Measurements from ENCODE around the gene PELI2. TPM values are rescaled to one million over a fixed set of nuclear protein-coding genes. Genes with fewer than 3 reads are reported as not detected.

The PELI2 gene, protein sequence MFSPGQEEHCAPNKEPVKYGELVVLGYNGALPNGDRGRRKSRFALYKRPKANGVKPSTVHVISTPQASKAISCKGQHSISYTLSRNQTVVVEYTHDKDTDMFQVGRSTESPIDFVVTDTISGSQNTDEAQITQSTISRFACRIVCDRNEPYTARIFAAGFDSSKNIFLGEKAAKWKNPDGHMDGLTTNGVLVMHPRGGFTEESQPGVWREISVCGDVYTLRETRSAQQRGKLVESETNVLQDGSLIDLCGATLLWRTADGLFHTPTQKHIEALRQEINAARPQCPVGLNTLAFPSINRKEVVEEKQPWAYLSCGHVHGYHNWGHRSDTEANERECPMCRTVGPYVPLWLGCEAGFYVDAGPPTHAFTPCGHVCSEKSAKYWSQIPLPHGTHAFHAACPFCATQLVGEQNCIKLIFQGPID
- total RNA-seq = 1 to 10 TPM; 3.2 to 5.7 TPM

DNA sequence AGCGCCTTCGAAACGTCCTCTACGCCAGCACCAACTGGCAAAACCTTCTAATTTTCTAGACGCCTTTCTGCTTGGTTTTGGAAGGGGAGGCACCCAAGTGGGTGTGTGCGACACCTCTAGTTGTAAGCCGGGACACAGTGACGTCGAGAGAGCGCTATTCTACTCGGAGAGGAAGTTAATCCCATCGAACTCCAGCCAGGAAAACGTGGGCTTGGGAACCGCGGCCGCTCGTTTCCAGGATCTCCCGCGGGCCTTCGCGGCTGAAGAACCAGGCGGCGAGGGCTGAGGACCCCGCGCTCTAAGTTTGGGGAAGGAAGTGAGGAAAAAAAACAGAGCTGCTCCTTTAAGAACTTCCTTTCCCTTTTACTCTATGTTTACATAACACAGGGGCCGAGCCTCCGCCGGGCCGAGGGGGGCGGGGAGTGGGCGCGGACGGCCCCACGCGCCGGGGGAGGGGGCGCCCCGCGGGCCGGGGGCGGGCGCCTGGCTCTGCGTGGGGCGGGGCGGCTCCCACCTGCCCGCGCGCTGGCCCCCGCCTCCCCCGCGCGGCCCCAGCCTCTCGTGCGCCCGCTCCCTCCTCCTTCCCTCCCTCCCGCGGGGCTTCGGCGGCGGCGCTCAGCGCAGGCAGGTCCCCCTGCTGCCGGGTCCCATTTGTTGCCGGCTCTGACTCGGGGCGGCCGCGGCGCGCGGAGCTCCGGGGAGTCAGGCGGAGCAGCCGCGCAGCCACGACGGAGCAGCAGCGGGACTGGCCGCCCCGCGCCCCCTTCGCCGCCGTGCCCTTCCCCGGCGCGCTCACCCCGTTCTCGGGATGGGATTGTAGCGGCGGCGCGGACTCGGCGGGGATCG is at the start of gene PELI2:
PELI2 (plus strand) TSS at position 647 of the 846 bp plus-strand sequence. CDS start 250 bp downstream, outside the sequence.
- no peaks in the 10 kb centered on the region for H3K36me3 Mint-ChIP-seq
- ATAC-seq (ENCODE audit: low read depth) (peak; percentile 81), DNase-seq (peak; percentile 79)
- H3K27ac Mint-ChIP-seq = peak within 1 kb of the TSS; percentile 18
- H3K9me3 Mint-ChIP-seq = no peaks in the 10 kb centered on the region
- peaks cover 43% of the 10 kb centered on the region for H3K27me3 Mint-ChIP-seq
- POLR2A ChIA-PET = interaction anchor here (0.5 to 1.0 kb wide), 2 partner anchors 11 to 633 kb away, joined by 4 read pairs; no protein-coding TSS in a partner anchor
- peaks cover 17% of the 10 kb centered on the region for H3K4me1 Mint-ChIP-seq
- peak within 1 kb of the TSS; percentile 88 for H3K4me3 Mint-ChIP-seq

- Mint-ChIP-seq H3K4me3 (no peak overlapping the region), H3K36me3 (no peaks in the 10 kb centered on the region), H3K9me3 (peaks cover 2% of the 10 kb centered on the region), H3K4me1 (no peaks in the 10 kb centered on the region), H3K27ac (no peak overlapping the region), H3K27me3 (peaks cover 6% of the 10 kb centered on the region)
- ATAC-seq (ENCODE audit: low read depth) (no peak), DNase-seq (no peak)
- POLR2A ChIA-PET = no interaction called here
These were observed 44.4 kb upstream of the PELI2 start for GRCh38 chr14:56073799-56074198.

DNA sequence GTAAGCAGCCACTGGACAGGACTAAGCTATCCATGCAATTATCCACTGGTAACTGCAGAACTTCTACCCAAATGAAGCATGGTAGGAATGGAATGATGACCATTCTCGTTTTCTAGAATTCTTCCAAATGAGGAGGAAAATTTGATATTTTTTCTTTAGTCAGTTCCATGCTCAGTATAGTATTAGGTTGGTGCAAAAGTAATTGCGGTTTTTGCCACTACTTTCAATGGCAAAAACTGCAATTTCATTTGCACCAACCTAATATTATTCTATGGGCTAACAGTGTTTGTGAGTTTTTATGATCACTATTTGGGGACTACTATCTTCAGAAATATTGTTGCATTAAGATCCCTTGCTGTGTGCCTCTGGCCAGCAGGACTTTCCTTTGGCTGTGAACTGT is 42.9 kb upstream of the PELI2 start:
- ATAC-seq (ENCODE audit: low read depth) = no peak
- Mint-ChIP-seq H3K4me3 (no peak overlapping the region), H3K9me3 (peaks cover 2% of the 10 kb centered on the region), H3K36me3 (no peaks in the 10 kb centered on the region), H3K4me1 (no peaks in the 10 kb centered on the region), H3K27me3 (peaks cover 9% of the 10 kb centered on the region), H3K27ac (no peak overlapping the region)
- DNase-seq = no peak
- POLR2A ChIA-PET = no interaction called here

GRCh38 chr14:56081139-56081538 is 37.1 kb upstream of the PELI2 start:
- POLR2A ChIA-PET = no interaction called here
- Mint-ChIP-seq H3K4me1 (no peaks in the 10 kb centered on the region), H3K4me3 (no peak overlapping the region), H3K36me3 (no peaks in the 10 kb centered on the region), H3K27me3 (peaks cover 28% of the 10 kb centered on the region), H3K27ac (no peak overlapping the region), H3K9me3 (no peaks in the 10 kb centered on the region)
- no peak for ATAC-seq (ENCODE audit: low read depth)
- no peak for DNase-seq

DNA sequence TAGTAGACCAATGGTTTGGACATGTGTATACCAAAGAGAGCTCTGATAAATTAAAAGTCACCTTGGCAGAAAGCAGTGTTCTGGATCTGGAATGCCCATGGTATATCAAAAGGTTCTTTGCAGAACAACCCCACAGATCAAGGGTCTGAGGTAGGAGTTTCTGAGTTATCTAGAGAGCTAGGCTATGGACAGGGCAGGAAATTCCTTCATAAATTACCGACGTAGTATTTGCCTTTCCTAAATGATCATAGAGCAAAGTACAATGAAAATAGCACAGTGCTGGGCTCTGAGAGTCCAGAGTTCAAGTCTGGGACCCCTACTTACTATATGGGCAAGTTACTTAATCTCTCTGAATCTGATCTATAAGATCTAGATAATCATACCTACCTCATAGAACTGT is 35.3 kb upstream of the PELI2 start:
- H3K27me3 Mint-ChIP-seq = peaks cover 30% of the 10 kb centered on the region
- no peaks in the 10 kb centered on the region for H3K4me1 Mint-ChIP-seq
- H3K27ac Mint-ChIP-seq = no peak overlapping the region
- H3K36me3 Mint-ChIP-seq = no peaks in the 10 kb centered on the region
- POLR2A ChIA-PET = no interaction called here
- no peak for DNase-seq
- H3K4me3 Mint-ChIP-seq = no peak overlapping the region
- H3K9me3 Mint-ChIP-seq = no peaks in the 10 kb centered on the region
- ATAC-seq (ENCODE audit: low read depth) = no peak

GRCh38 chr14:56085471-56085870 is 32.7 kb upstream of the PELI2 start:
- Mint-ChIP-seq H3K27ac (no peak overlapping the region), H3K36me3 (no peaks in the 10 kb centered on the region), H3K27me3 (peaks cover 22% of the 10 kb centered on the region), H3K4me1 (no peaks in the 10 kb centered on the region), H3K9me3 (no peaks in the 10 kb centered on the region), H3K4me3 (no peak overlapping the region)
- ATAC-seq (ENCODE audit: low read depth) (no peak), DNase-seq (no peak)
- POLR2A ChIA-PET = no interaction called here

- no peak for ATAC-seq (ENCODE audit: low read depth)
- Mint-ChIP-seq H3K36me3 (no peaks in the 10 kb centered on the region), H3K9me3 (no peaks in the 10 kb centered on the region), H3K27me3 (peaks cover 13% of the 10 kb centered on the region), H3K4me3 (no peak overlapping the region), H3K27ac (no peak overlapping the region), H3K4me1 (no peaks in the 10 kb centered on the region)
- DNase-seq = no peak
- POLR2A ChIA-PET = no interaction called here
These were observed 30.3 kb upstream of the PELI2 start for GRCh38 chr14:56087671-56088471.

GRCh38 chr14:56088941-56089340 is 29.3 kb upstream of the PELI2 start:
- Mint-ChIP-seq H3K36me3 (no peaks in the 10 kb centered on the region), H3K9me3 (no peaks in the 10 kb centered on the region), H3K27ac (no peak overlapping the region), H3K4me3 (no peak overlapping the region), H3K4me1 (no peaks in the 10 kb centered on the region), H3K27me3 (peaks cover 2% of the 10 kb centered on the region)
- ATAC-seq (ENCODE audit: low read depth) (no peak), DNase-seq (no peak)
- POLR2A ChIA-PET = no interaction called here

GRCh38 chr14:56092763-56093162 is 25.4 kb upstream of the PELI2 start:
- DNase-seq (no peak), ATAC-seq (ENCODE audit: low read depth) (no peak)
- Mint-ChIP-seq H3K27me3 (peaks cover 7% of the 10 kb centered on the region), H3K36me3 (no peaks in the 10 kb centered on the region), H3K4me3 (no peak overlapping the region), H3K9me3 (no peaks in the 10 kb centered on the region), H3K4me1 (no peaks in the 10 kb centered on the region), H3K27ac (no peak overlapping the region)
- POLR2A ChIA-PET = no interaction called here

GRCh38 chr14:56094076-56094475 is 24.1 kb upstream of the PELI2 start:
- H3K27ac Mint-ChIP-seq = no peak overlapping the region
- no peaks in the 10 kb centered on the region for H3K4me1 Mint-ChIP-seq
- peaks cover 9% of the 10 kb centered on the region for H3K27me3 Mint-ChIP-seq
- no peaks in the 10 kb centered on the region for H3K9me3 Mint-ChIP-seq
- no peaks in the 10 kb centered on the region for H3K36me3 Mint-ChIP-seq
- ATAC-seq (ENCODE audit: low read depth) (no peak), DNase-seq (no peak)
- no peak overlapping the region for H3K4me3 Mint-ChIP-seq
- POLR2A ChIA-PET = no interaction called here

DNA sequence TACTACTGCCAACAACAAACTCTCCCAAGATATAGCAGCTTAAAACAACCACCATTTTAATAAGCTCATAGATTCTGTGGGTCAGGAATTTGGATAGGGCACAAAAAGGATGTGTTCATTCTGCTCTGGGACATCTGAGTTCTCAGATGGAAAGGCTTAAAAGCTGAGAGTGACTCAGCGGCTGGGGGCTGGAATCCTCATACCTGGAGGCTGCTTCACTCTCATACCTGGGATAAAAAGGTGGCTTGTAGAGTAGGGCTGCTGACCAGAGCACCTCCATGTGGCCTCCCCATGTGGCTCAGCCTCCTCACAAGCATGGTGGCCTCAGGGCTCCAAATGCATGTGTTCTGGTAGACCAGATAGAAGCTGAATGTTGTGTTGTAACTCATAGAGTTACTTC is 20.2 kb upstream of the PELI2 start:
- no peaks in the 10 kb centered on the region for H3K36me3 Mint-ChIP-seq
- no peak overlapping the region for H3K4me3 Mint-ChIP-seq
- POLR2A ChIA-PET = no interaction called here
- no peak for DNase-seq
- no peak for ATAC-seq (ENCODE audit: low read depth)
- no peaks in the 10 kb centered on the region for H3K4me1 Mint-ChIP-seq
- no peak overlapping the region for H3K27ac Mint-ChIP-seq
- no peaks in the 10 kb centered on the region for H3K9me3 Mint-ChIP-seq
- H3K27me3 Mint-ChIP-seq = peaks cover 16% of the 10 kb centered on the region

- H3K4me1 Mint-ChIP-seq = no peaks in the 10 kb centered on the region
- H3K4me3 Mint-ChIP-seq = no peak overlapping the region
- no peak overlapping the region for H3K27ac Mint-ChIP-seq
- no peak for DNase-seq
- no peak for ATAC-seq (ENCODE audit: low read depth)
- no peaks in the 10 kb centered on the region for H3K36me3 Mint-ChIP-seq
- H3K27me3 Mint-ChIP-seq = peaks cover 16% of the 10 kb centered on the region
- POLR2A ChIA-PET = no interaction called here
- no peaks in the 10 kb centered on the region for H3K9me3 Mint-ChIP-seq
These were observed 19.0 kb upstream of the PELI2 start for GRCh38 chr14:56099081-56099797.

- H3K36me3 Mint-ChIP-seq = no peaks in the 10 kb centered on the region
These were observed 17.7 kb upstream of the PELI2 start for GRCh38 chr14:56100556-56100955.

More at GRCh38 chr14:56100556-56100955, 17.7 kb upstream of the PELI2 start:
- DNase-seq (no peak), ATAC-seq (ENCODE audit: low read depth) (no peak)
- Mint-ChIP-seq H3K4me3 (no peak overlapping the region), H3K27ac (no peak overlapping the region), H3K9me3 (no peaks in the 10 kb centered on the region), H3K4me1 (no peaks in the 10 kb centered on the region), H3K27me3 (peaks cover 12% of the 10 kb centered on the region)
- POLR2A ChIA-PET = no interaction called here
